GM10847 (cell line): Measurements from ENCODE around the gene TP53INP2.

Experiments
- POLR2A ChIP-seq: IDR thresholded peaks from 2 replicates; pipeline ENCODE4 v1.6.1; 2011; ENCODE audit not compliant: insufficient read length; ENCODE audit errors: extremely low read depth

Gene TP53INP2

GRCh38 chr20:34713194-34713943 is 9.2 kb downstream of the TP53INP2 start:
- no peak for TF ChIP-seq POLR2A

GRCh38 chr20:34715384-34715783 is 11.2 kb downstream of the TP53INP2 start:
- TF ChIP-seq POLR2A, result no peak

- TF ChIP-seq POLR2A, result no peak
Measured at GRCh38 chr20:34716921-34717229, 12.7 kb downstream of the TP53INP2 start.

GRCh38 chr20:34717230-34718095 is 13.3 kb downstream of the TP53INP2 start:
- no peak for TF ChIP-seq POLR2A

DNA sequence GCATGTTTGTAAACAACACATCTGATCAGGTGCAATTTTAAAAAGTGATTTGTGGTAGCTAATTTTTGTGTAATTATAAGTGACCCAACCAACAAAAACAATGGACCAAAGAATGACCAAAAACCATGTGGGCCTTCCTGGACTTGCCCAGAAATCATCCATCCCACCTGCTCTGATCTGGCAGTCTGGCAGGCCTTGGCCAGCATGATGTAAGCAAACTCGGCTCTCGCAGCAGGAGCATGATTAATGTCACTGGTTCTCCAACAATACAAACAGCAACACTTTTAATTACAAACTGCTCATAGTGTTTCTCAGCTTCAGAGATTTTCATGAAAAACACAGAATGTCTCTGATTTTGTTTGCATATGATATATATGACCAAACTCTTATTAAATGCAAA is 16.1 kb downstream of the TP53INP2 start:
- TF ChIP-seq POLR2A, result no peak

GRCh38 chr20:34724172-34724571 is 20.0 kb downstream of the TP53INP2 start:
- TF ChIP-seq POLR2A, result no peak

DNA sequence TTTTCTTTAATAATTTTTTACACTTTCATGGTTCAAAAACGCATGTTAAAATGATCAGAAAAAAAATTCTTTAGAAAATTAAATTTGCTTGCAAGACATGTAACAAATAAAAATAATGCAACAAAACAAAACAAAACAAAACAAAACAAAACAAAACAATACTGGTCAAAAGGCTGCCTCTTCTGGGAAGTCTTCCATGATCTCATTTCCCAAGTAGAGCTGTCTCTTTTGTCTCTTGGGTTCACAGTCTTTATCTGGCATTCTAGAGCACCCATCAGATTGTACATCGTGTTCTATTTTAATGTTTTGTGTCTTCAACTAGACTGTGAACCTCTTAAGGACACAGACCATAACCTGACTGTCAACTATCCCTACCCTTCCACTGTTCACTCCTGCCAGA is 25.3 kb downstream of the TP53INP2 start:
- no peak for TF ChIP-seq POLR2A

DNA sequence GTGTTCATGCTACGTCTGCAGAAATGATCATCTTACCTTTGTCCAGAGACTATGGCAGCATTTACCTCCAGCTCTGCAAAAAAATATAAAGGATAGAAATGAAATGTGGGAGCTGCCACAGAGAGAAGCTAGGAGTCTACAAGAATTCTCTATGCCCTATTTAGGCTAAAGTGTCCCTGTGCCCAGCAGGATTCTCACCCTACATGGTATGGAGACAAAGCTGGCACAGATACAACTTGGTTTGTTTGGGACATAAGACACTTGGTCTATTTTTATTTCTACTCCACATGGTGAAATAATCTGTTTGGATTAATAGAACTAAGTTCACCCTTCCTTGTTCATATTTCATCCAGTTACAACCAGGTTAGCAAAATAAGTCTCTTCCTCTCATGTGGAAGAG is 28.4 kb downstream of the TP53INP2 start:
- TF ChIP-seq POLR2A, result no peak

GRCh38 chr20:34736106-34736735 is 32.1 kb downstream of the TP53INP2 start:
- no peak for TF ChIP-seq POLR2A

GRCh38 chr20:34743039-34743438 is 38.9 kb downstream of the TP53INP2 start:
- no peak for TF ChIP-seq POLR2A

- no peak for TF ChIP-seq POLR2A
Measured at GRCh38 chr20:34744340-34744739, 40.2 kb downstream of the TP53INP2 start.

DNA sequence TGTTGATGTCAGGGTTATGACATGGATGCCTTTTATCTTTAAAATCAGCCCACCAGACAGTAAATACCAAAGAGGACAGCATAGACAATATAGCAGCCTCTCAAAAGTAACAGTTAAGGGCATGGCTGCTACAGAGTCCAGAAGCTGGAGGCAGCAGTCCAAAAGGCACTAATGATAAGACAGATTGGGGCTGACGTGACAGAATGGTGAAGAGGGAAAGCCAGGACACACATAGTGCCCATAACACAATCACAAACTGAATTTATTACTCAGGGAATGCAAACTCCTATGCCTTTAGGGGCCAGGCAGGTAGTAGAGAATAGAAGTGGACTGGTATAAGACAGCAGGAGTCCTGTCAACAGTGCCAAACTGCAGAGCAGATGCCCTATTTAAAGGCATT is 40.7 kb downstream of the TP53INP2 start:
- TF ChIP-seq POLR2A, result no peak

DNA sequence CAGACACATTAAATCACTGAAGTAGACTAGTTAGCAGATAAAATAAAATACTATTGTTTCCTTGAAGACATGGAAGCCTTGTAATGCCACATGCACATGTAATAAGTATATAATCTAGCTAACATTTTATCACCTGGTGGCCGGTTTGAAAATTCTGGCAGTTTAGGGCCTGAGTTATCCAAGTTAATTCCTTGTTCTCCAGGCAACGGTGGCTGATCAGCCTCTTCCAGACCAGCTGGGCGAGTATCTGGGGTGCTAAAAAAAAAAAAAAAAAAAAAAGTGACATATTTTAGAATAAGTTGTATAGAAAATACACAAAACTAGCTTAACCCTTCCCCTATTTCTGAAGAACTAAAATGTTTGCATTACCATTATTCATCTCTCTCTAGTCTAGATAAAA is 42.5 kb downstream of the TP53INP2 start:
- TF ChIP-seq POLR2A, result no peak

GRCh38 chr20:34747479-34747878 is 43.3 kb downstream of the TP53INP2 start:
- no peak for TF ChIP-seq POLR2A

GRCh38 chr20:34748709-34749108 is 44.6 kb downstream of the TP53INP2 start:
- TF ChIP-seq POLR2A, result no peak

DNA sequence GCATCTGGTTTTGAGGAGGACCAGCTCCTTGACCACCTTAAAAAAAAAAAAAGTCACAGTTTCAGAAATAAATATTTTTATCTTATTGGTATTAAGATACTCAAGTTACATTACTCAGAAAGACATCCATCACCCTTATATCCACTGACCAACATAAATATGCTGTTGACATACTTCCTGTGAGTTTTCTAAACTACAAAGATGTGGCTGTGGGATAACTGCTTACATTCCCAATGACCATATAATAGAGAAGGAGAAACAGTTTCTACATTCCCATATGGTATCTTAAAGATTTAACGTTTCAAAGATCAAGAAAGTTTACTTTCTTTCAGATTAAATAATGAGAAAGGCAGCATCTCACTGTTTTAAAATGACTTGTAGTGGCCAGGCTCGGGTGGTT is 46.3 kb downstream of the TP53INP2 start:
- no peak for TF ChIP-seq POLR2A
